ENCODE measurements around the gene KCNH2. TPM values are rescaled to one million over a fixed set of nuclear protein-coding genes. Genes with fewer than 3 reads are reported as not detected.

The KCNH2 gene
- total and polyA plus RNA-seq, 2 experiments from 2014 or later = 2.6 to 14.7 TPM

DNA sequence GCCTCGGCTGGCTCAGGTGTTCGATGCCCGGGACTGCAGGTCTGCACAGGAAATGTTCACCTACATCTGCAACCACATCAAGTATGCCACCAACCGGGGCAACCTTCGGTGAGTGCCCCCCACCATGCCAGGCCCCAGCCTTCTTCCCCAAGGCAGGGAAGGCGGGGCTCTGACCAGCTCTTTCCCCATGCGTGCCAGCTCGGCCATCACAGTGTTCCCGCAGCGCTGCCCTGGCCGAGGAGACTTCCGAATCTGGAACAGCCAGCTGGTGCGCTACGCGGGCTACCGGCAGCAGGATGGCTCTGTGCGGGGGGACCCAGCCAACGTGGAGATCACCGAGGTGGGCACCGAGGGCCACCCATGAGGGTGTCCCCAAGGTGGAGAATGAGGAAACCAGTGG, 20.2 kb upstream of the KCNH2 start (continued):
- TF ChIP-seq, protein P1, sequence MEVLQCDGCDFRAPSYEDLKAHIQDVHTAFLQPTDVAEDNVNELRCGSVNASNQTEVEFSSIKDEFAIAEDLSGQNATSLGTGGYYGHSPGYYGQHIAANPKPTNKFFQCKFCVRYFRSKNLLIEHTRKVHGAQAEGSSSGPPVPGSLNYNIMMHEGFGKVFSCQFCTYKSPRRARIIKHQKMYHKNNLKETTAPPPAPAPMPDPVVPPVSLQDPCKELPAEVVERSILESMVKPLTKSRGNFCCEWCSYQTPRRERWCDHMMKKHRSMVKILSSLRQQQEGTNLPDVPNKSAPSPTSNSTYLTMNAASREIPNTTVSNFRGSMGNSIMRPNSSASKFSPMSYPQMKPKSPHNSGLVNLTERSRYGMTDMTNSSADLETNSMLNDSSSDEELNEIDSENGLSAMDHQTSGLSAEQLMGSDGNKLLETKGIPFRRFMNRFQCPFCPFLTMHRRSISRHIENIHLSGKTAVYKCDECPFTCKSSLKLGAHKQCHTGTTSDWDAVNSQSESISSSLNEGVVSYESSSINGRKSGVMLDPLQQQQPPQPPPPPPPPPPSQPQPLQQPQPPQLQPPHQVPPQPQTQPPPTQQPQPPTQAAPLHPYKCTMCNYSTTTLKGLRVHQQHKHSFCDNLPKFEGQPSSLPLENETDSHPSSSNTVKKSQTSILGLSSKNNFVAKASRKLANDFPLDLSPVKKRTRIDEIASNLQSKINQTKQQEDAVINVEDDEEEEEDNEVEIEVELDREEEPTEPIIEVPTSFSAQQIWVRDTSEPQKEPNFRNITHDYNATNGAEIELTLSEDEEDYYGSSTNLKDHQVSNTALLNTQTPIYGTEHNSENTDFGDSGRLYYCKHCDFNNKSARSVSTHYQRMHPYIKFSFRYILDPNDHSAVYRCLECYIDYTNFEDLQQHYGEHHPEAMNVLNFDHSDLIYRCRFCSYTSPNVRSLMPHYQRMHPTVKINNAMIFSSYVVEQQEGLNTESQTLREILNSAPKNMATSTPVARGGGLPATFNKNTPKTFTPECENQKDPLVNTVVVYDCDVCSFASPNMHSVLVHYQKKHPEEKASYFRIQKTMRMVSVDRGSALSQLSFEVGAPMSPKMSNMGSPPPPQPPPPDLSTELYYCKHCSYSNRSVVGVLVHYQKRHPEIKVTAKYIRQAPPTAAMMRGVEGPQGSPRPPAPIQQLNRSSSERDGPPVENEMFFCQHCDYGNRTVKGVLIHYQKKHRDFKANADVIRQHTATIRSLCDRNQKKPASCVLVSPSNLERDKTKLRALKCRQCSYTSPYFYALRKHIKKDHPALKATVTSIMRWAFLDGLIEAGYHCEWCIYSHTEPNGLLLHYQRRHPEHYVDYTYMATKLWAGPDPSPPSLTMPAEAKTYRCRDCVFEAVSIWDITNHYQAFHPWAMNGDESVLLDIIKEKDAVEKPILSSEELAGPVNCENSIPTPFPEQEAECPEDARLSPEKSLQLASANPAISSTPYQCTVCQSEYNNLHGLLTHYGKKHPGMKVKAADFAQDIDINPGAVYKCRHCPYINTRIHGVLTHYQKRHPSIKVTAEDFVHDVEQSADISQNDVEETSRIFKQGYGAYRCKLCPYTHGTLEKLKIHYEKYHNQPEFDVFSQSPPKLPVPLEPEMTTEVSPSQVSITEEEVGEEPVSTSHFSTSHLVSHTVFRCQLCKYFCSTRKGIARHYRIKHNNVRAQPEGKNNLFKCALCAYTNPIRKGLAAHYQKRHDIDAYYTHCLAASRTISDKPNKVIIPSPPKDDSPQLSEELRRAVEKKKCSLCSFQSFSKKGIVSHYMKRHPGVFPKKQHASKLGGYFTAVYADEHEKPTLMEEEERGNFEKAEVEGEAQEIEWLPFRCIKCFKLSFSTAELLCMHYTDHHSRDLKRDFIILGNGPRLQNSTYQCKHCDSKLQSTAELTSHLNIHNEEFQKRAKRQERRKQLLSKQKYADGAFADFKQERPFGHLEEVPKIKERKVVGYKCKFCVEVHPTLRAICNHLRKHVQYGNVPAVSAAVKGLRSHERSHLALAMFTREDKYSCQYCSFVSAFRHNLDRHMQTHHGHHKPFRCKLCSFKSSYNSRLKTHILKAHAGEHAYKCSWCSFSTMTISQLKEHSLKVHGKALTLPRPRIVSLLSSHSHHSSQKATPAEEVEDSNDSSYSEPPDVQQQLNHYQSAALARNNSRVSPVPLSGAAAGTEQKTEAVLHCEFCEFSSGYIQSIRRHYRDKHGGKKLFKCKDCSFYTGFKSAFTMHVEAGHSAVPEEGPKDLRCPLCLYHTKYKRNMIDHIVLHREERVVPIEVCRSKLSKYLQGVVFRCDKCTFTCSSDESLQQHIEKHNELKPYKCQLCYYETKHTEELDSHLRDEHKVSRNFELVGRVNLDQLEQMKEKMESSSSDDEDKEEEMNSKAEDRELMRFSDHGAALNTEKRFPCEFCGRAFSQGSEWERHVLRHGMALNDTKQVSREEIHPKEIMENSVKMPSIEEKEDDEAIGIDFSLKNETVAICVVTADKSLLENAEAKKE (CRISPR knock-in tag; IDR thresholded peaks at IDR 0.05) = no peak
- no peak for TF ChIP-seq JUNB (IDR thresholded peaks at IDR 0.05; ENCODE audit: unreplicated experiment)
- TF ChIP-seq POLR2AphosphoS5 (IDR thresholded peaks at IDR 0.05; ENCODE audit: low read depth) = no peak
- TF ChIP-seq, protein P2, sequence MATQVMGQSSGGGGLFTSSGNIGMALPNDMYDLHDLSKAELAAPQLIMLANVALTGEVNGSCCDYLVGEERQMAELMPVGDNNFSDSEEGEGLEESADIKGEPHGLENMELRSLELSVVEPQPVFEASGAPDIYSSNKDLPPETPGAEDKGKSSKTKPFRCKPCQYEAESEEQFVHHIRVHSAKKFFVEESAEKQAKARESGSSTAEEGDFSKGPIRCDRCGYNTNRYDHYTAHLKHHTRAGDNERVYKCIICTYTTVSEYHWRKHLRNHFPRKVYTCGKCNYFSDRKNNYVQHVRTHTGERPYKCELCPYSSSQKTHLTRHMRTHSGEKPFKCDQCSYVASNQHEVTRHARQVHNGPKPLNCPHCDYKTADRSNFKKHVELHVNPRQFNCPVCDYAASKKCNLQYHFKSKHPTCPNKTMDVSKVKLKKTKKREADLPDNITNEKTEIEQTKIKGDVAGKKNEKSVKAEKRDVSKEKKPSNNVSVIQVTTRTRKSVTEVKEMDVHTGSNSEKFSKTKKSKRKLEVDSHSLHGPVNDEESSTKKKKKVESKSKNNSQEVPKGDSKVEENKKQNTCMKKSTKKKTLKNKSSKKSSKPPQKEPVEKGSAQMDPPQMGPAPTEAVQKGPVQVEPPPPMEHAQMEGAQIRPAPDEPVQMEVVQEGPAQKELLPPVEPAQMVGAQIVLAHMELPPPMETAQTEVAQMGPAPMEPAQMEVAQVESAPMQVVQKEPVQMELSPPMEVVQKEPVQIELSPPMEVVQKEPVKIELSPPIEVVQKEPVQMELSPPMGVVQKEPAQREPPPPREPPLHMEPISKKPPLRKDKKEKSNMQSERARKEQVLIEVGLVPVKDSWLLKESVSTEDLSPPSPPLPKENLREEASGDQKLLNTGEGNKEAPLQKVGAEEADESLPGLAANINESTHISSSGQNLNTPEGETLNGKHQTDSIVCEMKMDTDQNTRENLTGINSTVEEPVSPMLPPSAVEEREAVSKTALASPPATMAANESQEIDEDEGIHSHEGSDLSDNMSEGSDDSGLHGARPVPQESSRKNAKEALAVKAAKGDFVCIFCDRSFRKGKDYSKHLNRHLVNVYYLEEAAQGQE (IDR thresholded peaks at IDR 0.05; ENCODE audit: unreplicated experiment) = no peak
- no peak for TF ChIP-seq EZH2 (IDR thresholded peaks at IDR 0.05; ENCODE audit: low read depth, unreplicated experiment)
- TF ChIP-seq CREB1 (CRISPR knock-in tag; IDR thresholded peaks at IDR 0.05; ENCODE audit: low read depth) = no peak
- TF ChIP-seq, protein P3, sequence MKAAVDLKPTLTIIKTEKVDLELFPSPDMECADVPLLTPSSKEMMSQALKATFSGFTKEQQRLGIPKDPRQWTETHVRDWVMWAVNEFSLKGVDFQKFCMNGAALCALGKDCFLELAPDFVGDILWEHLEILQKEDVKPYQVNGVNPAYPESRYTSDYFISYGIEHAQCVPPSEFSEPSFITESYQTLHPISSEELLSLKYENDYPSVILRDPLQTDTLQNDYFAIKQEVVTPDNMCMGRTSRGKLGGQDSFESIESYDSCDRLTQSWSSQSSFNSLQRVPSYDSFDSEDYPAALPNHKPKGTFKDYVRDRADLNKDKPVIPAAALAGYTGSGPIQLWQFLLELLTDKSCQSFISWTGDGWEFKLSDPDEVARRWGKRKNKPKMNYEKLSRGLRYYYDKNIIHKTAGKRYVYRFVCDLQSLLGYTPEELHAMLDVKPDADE (IDR thresholded peaks at IDR 0.05) = no peak
- no peak for TF ChIP-seq STAT1 (IDR thresholded peaks at IDR 0.05; ENCODE audit: unreplicated experiment)
- TF ChIP-seq ZNF331 (CRISPR knock-in tag; IDR thresholded peaks at IDR 0.05; ENCODE audit: low read depth) = no peak
- TF ChIP-seq ZNF114 (CRISPR knock-in tag; IDR thresholded peaks at IDR 0.05) = no peak
- no peak for TF ChIP-seq EZH2phosphoT487 (IDR thresholded peaks at IDR 0.05; ENCODE audit: unreplicated experiment)

Measured in GM23338 (cell line).